ENCODE measurements around the gene ATP6V0A1. TPM values are rescaled to one million over a fixed set of nuclear protein-coding genes. Genes with fewer than 3 reads are reported as not detected.
A peak's percentile ranks its signal among the peaks of the same experiment; 100 is the strongest.

The ATP6V0A1 gene
- total and polyA plus RNA-seq, 4 donors, result 31.5 to 94.6 (median 45.2) TPM

DNA sequence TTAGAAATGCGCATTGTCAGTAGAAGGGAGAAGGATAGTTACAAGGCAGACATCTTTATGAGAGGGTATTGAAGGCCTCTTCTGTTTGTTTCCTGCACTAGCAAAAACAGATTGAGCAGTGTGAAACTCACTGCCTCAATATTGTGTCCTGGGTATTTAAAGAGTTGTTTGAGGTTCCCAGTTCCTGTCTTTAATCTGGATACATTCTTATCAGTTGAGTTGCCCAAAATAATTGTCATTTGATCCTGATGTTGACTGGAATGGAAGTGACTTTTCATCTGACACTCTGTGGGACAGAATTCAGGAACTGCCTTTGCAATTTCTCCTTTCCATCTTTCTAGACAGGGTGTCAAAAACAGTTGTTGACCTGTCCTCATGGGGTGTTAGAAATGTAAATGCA lies 1.7 kb downstream of the ATP6V0A1 start:
- WGBS, result 91% methylated on average over 1 of the region's 1 CpG
- no peaks in the 10 kb centered on the region for H3K9me3 ChIP-seq (ENCODE audit: control insufficient read depth in 4 of 4, low read length in 3 of 4)
- H3K27me3 ChIP-seq (ENCODE audit: control insufficient read depth in 4 of 4, insufficient read depth in 4 of 4, low read length in 3 of 4), result no peaks in the 10 kb centered on the region
- H3K4me1 ChIP-seq (ENCODE audit: control insufficient read depth in 4 of 4, insufficient read depth in 4 of 4, low read length in 3 of 4), result peaks cover 3 to 32% (median 19%) of the 10 kb centered on the region in 4 donors
- peak overlapping the region in 1 of 2 donors; percentile 95 for H3K27ac ChIP-seq (ENCODE audit: low read depth in 1 of 2, low read length in 2 of 2)
- peaks cover 0 to 3% (median 0%) of the 10 kb centered on the region in 4 donors for H3K36me3 ChIP-seq (ENCODE audit: control insufficient read depth in 4 of 4, insufficient read depth in 3 of 4, low read depth in 1 of 4, low read length in 3 of 4)
- DNase-seq (ENCODE audit: low spot score), result no peak
- H3K9ac ChIP-seq (ENCODE audit: low read depth in 1 of 2, low read length in 2 of 2), result no peak overlapping the region
- H3K4me3 ChIP-seq (ENCODE audit: low read depth in 1 of 3, low read length in 3 of 3), result peak overlapping the region; percentile 60 to 81 (median 70)
- TF ChIP-seq, protein P1, sequence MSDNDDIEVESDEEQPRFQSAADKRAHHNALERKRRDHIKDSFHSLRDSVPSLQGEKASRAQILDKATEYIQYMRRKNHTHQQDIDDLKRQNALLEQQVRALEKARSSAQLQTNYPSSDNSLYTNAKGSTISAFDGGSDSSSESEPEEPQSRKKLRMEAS (IDR thresholded peaks at IDR 0.05), result no peak
- TF ChIP-seq, protein P2, sequence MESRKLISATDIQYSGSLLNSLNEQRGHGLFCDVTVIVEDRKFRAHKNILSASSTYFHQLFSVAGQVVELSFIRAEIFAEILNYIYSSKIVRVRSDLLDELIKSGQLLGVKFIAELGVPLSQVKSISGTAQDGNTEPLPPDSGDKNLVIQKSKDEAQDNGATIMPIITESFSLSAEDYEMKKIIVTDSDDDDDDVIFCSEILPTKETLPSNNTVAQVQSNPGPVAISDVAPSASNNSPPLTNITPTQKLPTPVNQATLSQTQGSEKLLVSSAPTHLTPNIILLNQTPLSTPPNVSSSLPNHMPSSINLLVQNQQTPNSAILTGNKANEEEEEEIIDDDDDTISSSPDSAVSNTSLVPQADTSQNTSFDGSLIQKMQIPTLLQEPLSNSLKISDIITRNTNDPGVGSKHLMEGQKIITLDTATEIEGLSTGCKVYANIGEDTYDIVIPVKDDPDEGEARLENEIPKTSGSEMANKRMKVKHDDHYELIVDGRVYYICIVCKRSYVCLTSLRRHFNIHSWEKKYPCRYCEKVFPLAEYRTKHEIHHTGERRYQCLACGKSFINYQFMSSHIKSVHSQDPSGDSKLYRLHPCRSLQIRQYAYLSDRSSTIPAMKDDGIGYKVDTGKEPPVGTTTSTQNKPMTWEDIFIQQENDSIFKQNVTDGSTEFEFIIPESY (IDR thresholded peaks at IDR 0.05), result no peak
- no peak for TF ChIP-seq JUND (IDR thresholded peaks at IDR 0.05)
- no peak for TF ChIP-seq GABPA (IDR thresholded peaks at IDR 0.05 in 1 of 2, conservative IDR thresholded peaks at IDR 0.05 in 1 of 2)
- TF ChIP-seq FOXA2 (IDR thresholded peaks at IDR 0.05), result no peak
- TF ChIP-seq EGR1 (IDR thresholded peaks at IDR 0.05; ENCODE audit: low read depth in 2 of 2), result no peak
- no peak for TF ChIP-seq RAD21 (IDR thresholded peaks at IDR 0.05)
- TF ChIP-seq, protein P3, sequence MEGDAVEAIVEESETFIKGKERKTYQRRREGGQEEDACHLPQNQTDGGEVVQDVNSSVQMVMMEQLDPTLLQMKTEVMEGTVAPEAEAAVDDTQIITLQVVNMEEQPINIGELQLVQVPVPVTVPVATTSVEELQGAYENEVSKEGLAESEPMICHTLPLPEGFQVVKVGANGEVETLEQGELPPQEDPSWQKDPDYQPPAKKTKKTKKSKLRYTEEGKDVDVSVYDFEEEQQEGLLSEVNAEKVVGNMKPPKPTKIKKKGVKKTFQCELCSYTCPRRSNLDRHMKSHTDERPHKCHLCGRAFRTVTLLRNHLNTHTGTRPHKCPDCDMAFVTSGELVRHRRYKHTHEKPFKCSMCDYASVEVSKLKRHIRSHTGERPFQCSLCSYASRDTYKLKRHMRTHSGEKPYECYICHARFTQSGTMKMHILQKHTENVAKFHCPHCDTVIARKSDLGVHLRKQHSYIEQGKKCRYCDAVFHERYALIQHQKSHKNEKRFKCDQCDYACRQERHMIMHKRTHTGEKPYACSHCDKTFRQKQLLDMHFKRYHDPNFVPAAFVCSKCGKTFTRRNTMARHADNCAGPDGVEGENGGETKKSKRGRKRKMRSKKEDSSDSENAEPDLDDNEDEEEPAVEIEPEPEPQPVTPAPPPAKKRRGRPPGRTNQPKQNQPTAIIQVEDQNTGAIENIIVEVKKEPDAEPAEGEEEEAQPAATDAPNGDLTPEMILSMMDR (IDR thresholded peaks at IDR 0.05; ENCODE audit: low read depth, low read length, missing input control), result no peak
- TF ChIP-seq NR2F2 (IDR thresholded peaks at IDR 0.05), result no peak
- TF ChIP-seq, protein P4, sequence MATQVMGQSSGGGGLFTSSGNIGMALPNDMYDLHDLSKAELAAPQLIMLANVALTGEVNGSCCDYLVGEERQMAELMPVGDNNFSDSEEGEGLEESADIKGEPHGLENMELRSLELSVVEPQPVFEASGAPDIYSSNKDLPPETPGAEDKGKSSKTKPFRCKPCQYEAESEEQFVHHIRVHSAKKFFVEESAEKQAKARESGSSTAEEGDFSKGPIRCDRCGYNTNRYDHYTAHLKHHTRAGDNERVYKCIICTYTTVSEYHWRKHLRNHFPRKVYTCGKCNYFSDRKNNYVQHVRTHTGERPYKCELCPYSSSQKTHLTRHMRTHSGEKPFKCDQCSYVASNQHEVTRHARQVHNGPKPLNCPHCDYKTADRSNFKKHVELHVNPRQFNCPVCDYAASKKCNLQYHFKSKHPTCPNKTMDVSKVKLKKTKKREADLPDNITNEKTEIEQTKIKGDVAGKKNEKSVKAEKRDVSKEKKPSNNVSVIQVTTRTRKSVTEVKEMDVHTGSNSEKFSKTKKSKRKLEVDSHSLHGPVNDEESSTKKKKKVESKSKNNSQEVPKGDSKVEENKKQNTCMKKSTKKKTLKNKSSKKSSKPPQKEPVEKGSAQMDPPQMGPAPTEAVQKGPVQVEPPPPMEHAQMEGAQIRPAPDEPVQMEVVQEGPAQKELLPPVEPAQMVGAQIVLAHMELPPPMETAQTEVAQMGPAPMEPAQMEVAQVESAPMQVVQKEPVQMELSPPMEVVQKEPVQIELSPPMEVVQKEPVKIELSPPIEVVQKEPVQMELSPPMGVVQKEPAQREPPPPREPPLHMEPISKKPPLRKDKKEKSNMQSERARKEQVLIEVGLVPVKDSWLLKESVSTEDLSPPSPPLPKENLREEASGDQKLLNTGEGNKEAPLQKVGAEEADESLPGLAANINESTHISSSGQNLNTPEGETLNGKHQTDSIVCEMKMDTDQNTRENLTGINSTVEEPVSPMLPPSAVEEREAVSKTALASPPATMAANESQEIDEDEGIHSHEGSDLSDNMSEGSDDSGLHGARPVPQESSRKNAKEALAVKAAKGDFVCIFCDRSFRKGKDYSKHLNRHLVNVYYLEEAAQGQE (IDR thresholded peaks at IDR 0.05), result no peak
- TF ChIP-seq, protein P5, sequence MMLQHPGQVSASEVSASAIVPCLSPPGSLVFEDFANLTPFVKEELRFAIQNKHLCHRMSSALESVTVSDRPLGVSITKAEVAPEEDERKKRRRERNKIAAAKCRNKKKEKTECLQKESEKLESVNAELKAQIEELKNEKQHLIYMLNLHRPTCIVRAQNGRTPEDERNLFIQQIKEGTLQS (IDR thresholded peaks at IDR 0.05), result no peak
- no peak for TF ChIP-seq FOXA1 (IDR thresholded peaks at IDR 0.05)
- no peak for TF ChIP-seq SP1 (IDR thresholded peaks at IDR 0.05)
- TF ChIP-seq YY1 (IDR thresholded peaks at IDR 0.05), result no peak
- no peak for TF ChIP-seq TAF1 (conservative IDR thresholded peaks at IDR 0.05)

DNA sequence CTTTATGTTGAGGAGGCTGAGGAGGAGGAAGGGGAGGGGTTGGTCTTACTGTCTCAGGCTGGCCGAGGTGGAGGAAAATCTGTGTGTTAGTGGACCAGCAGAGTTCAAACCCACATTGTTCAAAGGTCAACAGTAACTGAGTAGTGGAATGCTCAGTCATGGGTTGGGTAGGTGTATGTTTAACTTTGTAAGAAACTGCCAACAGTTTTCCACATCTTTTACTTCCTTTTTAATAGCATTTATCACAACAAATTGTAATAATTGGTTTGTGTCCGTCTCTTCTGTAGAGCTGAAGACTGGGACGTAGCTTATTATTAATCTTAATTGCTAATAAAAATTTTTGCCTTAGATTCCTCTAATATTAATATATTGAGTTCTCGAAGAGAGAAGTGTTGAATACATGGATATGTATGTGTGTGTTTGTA lies 5.3 kb downstream of the ATP6V0A1 start:
- DNase-seq (ENCODE audit: low spot score), result no peak
- H3K4me3 ChIP-seq (ENCODE audit: low read depth in 1 of 3, low read length in 3 of 3), result no peak overlapping the region
- WGBS, result 39% methylated on average over 4 of the region's 4 CpGs
- H3K9ac ChIP-seq (ENCODE audit: low read depth in 1 of 2, low read length in 2 of 2), result no peak overlapping the region
- no peaks in the 10 kb centered on the region for H3K9me3 ChIP-seq (ENCODE audit: control insufficient read depth in 4 of 4, low read length in 3 of 4)
- peak overlapping the region; percentile 9 to 46 for H3K27ac ChIP-seq (ENCODE audit: low read depth in 1 of 2, low read length in 2 of 2)
- H3K36me3 ChIP-seq (ENCODE audit: control insufficient read depth in 4 of 4, insufficient read depth in 3 of 4, low read depth in 1 of 4, low read length in 3 of 4), result peaks cover 0 to 17% (median 7%) of the 10 kb centered on the region in 4 donors
- peaks cover 3 to 30% (median 17%) of the 10 kb centered on the region in 4 donors for H3K4me1 ChIP-seq (ENCODE audit: control insufficient read depth in 4 of 4, insufficient read depth in 4 of 4, low read length in 3 of 4)
- no peaks in the 10 kb centered on the region for H3K27me3 ChIP-seq (ENCODE audit: control insufficient read depth in 4 of 4, insufficient read depth in 4 of 4, low read length in 3 of 4)
- TF ChIP-seq, protein P3 (IDR thresholded peaks at IDR 0.05; ENCODE audit: low read depth, low read length, missing input control), result no peak
- TF ChIP-seq TAF1 (conservative IDR thresholded peaks at IDR 0.05) (no peak), SP1 (IDR thresholded peaks at IDR 0.05) (peak; percentile 54), YY1 (IDR thresholded peaks at IDR 0.05) (peak; percentile 48), RXRA (IDR thresholded peaks at IDR 0.05) (peak; percentile 73 to 78), GABPA (IDR thresholded peaks at IDR 0.05 in 1 of 2, conservative IDR thresholded peaks at IDR 0.05 in 1 of 2) (peak in 1 of 2 donors; percentile 16), FOXA1 (IDR thresholded peaks at IDR 0.05) (no peak), HNF4G (IDR thresholded peaks at IDR 0.05) (peak; percentile 55), FOXA2 (IDR thresholded peaks at IDR 0.05) (peak; percentile 68), JUND (IDR thresholded peaks at IDR 0.05) (peak in 1 of 2 donors; percentile 72), EGR1 (IDR thresholded peaks at IDR 0.05; ENCODE audit: low read depth in 2 of 2) (peak in 1 of 2 donors; percentile 18), RAD21 (IDR thresholded peaks at IDR 0.05) (peak; percentile 16 to 24)
- TF ChIP-seq, protein P1 (IDR thresholded peaks at IDR 0.05), result peak; percentile 35
- TF ChIP-seq, protein P5 (IDR thresholded peaks at IDR 0.05), result no peak
- TF ChIP-seq, protein P2 (IDR thresholded peaks at IDR 0.05), result peak; percentile 25
